ENCODE results near the gene EFCAB11. TPM values are rescaled to one million over a fixed set of nuclear protein-coding genes. Genes with fewer than 3 reads are reported as not detected.
"Not testable (repeated sequence)": the region's sequence is repeated elsewhere in the genome, so short reads cannot be mapped to it uniquely, and the experiment has no call there.

EFCAB11 gene
- total and polyA plus RNA-seq, 2 of the 8 experiments (the other 6 are each of a cell fraction or from before 2014, with no cell fraction given): 6.8 to 12.8 TPM

- H4K91ac ChIP-seq (replicated peaks; ENCODE audit: insufficient read length, low read length); H3K4me2 ChIP-seq (ENCODE audit: insufficient read depth in 1 of 2, low read depth in 2 of 2, low read length in 2 of 2); H4K20me1 ChIP-seq (replicated peaks in 1 of 2; ENCODE audit: control insufficient read depth in 1 of 2, insufficient read depth in 2 of 2, low read length in 2 of 2); H3K4me1 ChIP-seq (replicated peaks in 1 of 4; ENCODE audit: control insufficient read depth in 3 of 4, insufficient read depth in 4 of 4, low read length in 3 of 4); H4K5ac ChIP-seq (ENCODE audit: insufficient read length, low read depth, low read length); H2BK20ac ChIP-seq (ENCODE audit: low read length); H3K79me2 ChIP-seq (ENCODE audit: control insufficient read depth in 1 of 2, insufficient read depth in 2 of 2, low read length in 2 of 2); H3K4ac ChIP-seq (replicated peaks; ENCODE audit: insufficient read length, low read depth, low read length); H3K14ac ChIP-seq (ENCODE audit: insufficient read length); H4K8ac ChIP-seq (ENCODE audit: extremely low read depth, insufficient read depth, low read length); H3K27ac ChIP-seq (ENCODE audit: low read depth, low read length); H3K4me3 ChIP-seq (ENCODE audit: extremely low read depth in 1 of 4, insufficient read depth in 2 of 4, low read depth in 3 of 4, low read length in 4 of 4); H3K27me3 ChIP-seq (replicated peaks in 1 of 4; ENCODE audit: control insufficient read depth in 3 of 4, extremely low read depth in 1 of 4, insufficient read depth in 3 of 4, low read length in 3 of 4); H2BK5ac ChIP-seq (ENCODE audit: low read depth, low read length); H3K56ac ChIP-seq (replicated peaks; ENCODE audit: insufficient read length, low read depth, low read length); DNase-seq (ENCODE audit: low read depth in 1 of 2, low spot score in 2 of 2); H3K23me2 ChIP-seq (ENCODE audit: low read depth, low read length); H3K79me1 ChIP-seq (ENCODE audit: low read depth, low read length); POLR2A ChIA-PET (ENCODE audit: partially characterized antibody); H2BK120ac ChIP-seq (replicated peaks; ENCODE audit: low read depth, low read length); FAIRE-seq; H2BK15ac ChIP-seq (ENCODE audit: low read length); H2AFZ ChIP-seq (ENCODE audit: low read length); H3K23ac ChIP-seq (ENCODE audit: insufficient read length); H3K9me3 ChIP-seq (ENCODE audit: insufficient read depth in 2 of 2, low read depth in 1 of 2, low read length in 1 of 2); H2BK12ac ChIP-seq (ENCODE audit: low read depth, low read length); H2AK5ac ChIP-seq (ENCODE audit: low read depth, low read length); H3K9ac ChIP-seq (replicated peaks in 1 of 4; ENCODE audit: extremely low read depth in 1 of 4, low read depth in 3 of 4, low read length in 3 of 4); H3K18ac ChIP-seq (ENCODE audit: extremely low read depth, low read length); H3K36me3 ChIP-seq (ENCODE audit: control insufficient read depth in 2 of 4, insufficient read depth in 4 of 4, low read length in 3 of 4): not testable (repeated sequence)
- WGBS, 2 experiments (ENCODE audit: extremely low coverage in 1 of 2, insufficient coverage in 1 of 2, insufficient read length in 1 of 2, insufficient replicate concordance in 2 of 2, low coverage in 1 of 2, low lambda C conversion rate in 2 of 2, missing lambda C conversion rate in 1 of 2): 94% methylated on average over 32 of the region's 35 CpGs; no CpG with 5 or more reads in 1 of the 2 experiments
- CTCF ChIA-PET (ENCODE audit: partially characterized antibody): interaction anchor here (1.7 kb wide), 1 partner anchor 9 kb away, joined by 4 read pairs; no protein-coding TSS in a partner anchor
These were observed 62.8 kb downstream of the EFCAB11 start for GRCh38 chr14:89891721-89892120.
